Measurements from ENCODE around the gene NME8.

The NME8 gene

GRCh38 chr7:37899712-37900247, 51.4 kb downstream of the NME8 start:
- no peak for DNase-seq (ENCODE audit: low read depth in 2 of 2)

GRCh38 chr7:37901236-37901827, 52.9 kb downstream of the NME8 start:
- no peak for DNase-seq (ENCODE audit: low read depth in 2 of 2)

GRCh38 chr7:37901890-37902524, 53.6 kb downstream of the NME8 start:
- no peak for DNase-seq (ENCODE audit: low read depth in 2 of 2)

- DNase-seq (ENCODE audit: low read depth in 2 of 2) = no peak
These were observed 59.9 kb downstream of the NME8 start for GRCh38 chr7:37908221-37908788.

GRCh38 chr7:37912756-37913155, 64.4 kb downstream of the NME8 start:
- no peak for DNase-seq (ENCODE audit: low read depth in 2 of 2)

- DNase-seq (ENCODE audit: low read depth in 2 of 2) = no peak
These were observed 67.0 kb downstream of the NME8 start for GRCh38 chr7:37915438-37915837.

GRCh38 chr7:37916017-37916672, 67.7 kb downstream of the NME8 start:
- no peak for DNase-seq (ENCODE audit: low read depth in 2 of 2)

- DNase-seq (ENCODE audit: low read depth in 2 of 2) = no peak
These were observed 68.6 kb downstream of the NME8 start, which contains the start of gene SFRP4 for GRCh38 chr7:37916673-37917660. SFRP4 (minus strand) TSS chr7:37916817; CDS start chr7:37916537, 280 bp downstream.

- DNase-seq (ENCODE audit: low read depth in 2 of 2) = no peak
These were observed 70.1 kb downstream of the NME8 start for GRCh38 chr7:37918526-37918925.

GRCh38 chr7:37920305-37920848, 72.0 kb downstream of the NME8 start, which contains the start of gene EPDR1:
EPDR1 (plus strand) TSS chr7:37920640; CDS start chr7:37920940, 300 bp downstream.
- no peak for DNase-seq (ENCODE audit: low read depth in 2 of 2)

GRCh38 chr7:37920849-37921805, 72.7 kb downstream of the NME8 start:
- no peak for DNase-seq (ENCODE audit: low read depth in 2 of 2)

- no peak for DNase-seq (ENCODE audit: low read depth in 2 of 2)
These were observed 73.5 kb downstream of the NME8 start for GRCh38 chr7:37921876-37922275.

GRCh38 chr7:37923996-37924395, 75.6 kb downstream of the NME8 start:
- no peak for DNase-seq (ENCODE audit: low read depth in 2 of 2)

GRCh38 chr7:37924491-37925041, 76.2 kb downstream of the NME8 start:
- no peak for DNase-seq (ENCODE audit: low read depth in 2 of 2)

GRCh38 chr7:37925620-37926019, 77.2 kb downstream of the NME8 start:
- no peak for DNase-seq (ENCODE audit: low read depth in 2 of 2)

- no peak for DNase-seq (ENCODE audit: low read depth in 2 of 2)
These were observed 79.5 kb downstream of the NME8 start for GRCh38 chr7:37927773-37928444.

GRCh38 chr7:37928878-37929277, 80.5 kb downstream of the NME8 start:
- DNase-seq (ENCODE audit: low read depth in 2 of 2) = no peak

- no peak for DNase-seq (ENCODE audit: low read depth in 2 of 2)
These were observed 82.0 kb downstream of the NME8 start for GRCh38 chr7:37930226-37930948.

Measured in stimulated activated CD8-positive, alpha-beta memory T cell treated with anti-CD3 and anti-CD28 coated beads, Interleukin-15, amount 100 ng/mL, for 4 hours (primary cell).